Chondrocyte (in vitro differentiated cells): Measurements from ENCODE around the gene UBXN10. TPM values are rescaled to one million over a fixed set of nuclear protein-coding genes. Genes with fewer than 3 reads are reported as not detected.
"Not testable (repeated sequence)": the region's sequence is repeated elsewhere in the genome, so short reads cannot be mapped to it uniquely, and the experiment has no call there.

ENCODE experiments used
- DNase-seq: peaks from one replicate; pipeline ENCODE4 v3.0.0; 2021; ENCODE audit warnings: mixed read lengths, low spot score
- H3K27ac Mint-ChIP-seq: one replicate; pipeline ENCODE4 v1.8.0; 2021; ENCODE audit warnings: mild to moderate bottlenecking, moderate library complexity, mixed read lengths; ENCODE audit not compliant: unreplicated experiment
- H3K27me3 Mint-ChIP-seq: 2 replicates; pipeline ENCODE4 v1.8.0; 2021; ENCODE audit warnings: low read depth, mixed read lengths
- H3K36me3 Mint-ChIP-seq: 2 replicates; pipeline ENCODE4 v1.8.0; 2021; ENCODE audit warnings: low read depth, mixed read lengths
- H3K4me1 Mint-ChIP-seq: 2 replicates; pipeline ENCODE4 v1.8.0; 2021; ENCODE audit warnings: low read depth, mild to moderate bottlenecking, mixed read lengths
- H3K4me3 Mint-ChIP-seq: one replicate; pipeline ENCODE4 v1.8.0; 2021; ENCODE audit warnings: mild to moderate bottlenecking, moderate library complexity, mixed read lengths; ENCODE audit not compliant: unreplicated experiment
- H3K9me3 Mint-ChIP-seq: 2 replicates; pipeline ENCODE4 v1.8.0; 2021; ENCODE audit warnings: low read depth, mixed read lengths
- CTCF ChIP-seq: fragments of 200-600 bp; sonication (generic); IDR thresholded peaks from 2 replicates; pipeline ENCODE4 v1.5.0; 2021; ENCODE audit warnings: antibody characterized with exemption, mild to moderate bottlenecking, moderate library complexity
- total RNA-seq: library from RNA; stranded (reverse); gene quantifications from 3 replicates; pipeline ENCODE4 v1.2.1, GENCODE V29; 2021

The UBXN10 gene
- total RNA-seq, 1 donor from 2014 or later = not detected

DNA sequence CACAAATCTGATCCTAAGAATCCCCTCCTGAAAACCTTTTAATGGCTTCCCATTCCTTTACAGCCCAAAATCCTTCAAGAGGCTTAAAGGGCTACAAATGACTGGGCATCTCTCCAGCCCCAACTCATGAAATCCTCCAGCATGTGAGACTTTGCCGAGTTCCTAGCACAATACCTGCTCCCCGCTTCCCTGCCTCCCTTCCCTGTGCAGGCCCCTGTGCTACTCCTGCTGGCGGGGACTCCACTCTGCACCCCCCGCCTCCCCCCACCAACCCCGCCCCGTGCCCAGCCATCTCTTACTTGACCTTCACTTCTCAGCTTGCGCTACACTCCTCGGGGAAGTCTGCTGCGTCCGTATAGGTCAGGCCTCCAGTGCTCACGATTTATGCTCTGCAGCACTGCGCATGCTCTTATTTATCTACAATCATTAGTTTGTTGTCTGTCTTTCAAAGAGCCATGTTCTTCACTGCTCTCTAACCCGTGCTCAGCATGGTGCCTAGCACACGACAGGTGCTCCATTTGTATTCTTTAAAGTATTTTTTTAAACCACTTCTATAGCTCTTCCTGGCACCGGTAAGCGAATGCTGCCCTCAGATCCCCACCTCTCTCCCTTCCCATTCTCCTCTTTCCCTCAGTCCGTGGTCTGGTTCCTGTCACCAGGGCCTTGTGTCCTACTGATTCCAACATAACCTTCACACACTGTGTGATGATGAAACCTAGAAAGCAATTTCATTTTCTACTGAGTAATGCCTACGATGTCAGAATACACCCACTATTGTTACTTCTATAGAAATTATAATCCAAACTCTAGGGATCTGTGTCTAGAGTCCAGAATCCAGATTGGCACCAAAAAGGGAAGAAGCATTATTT lies 37.9 kb downstream of the UBXN10 start:
- H3K27ac Mint-ChIP-seq = no peak overlapping the region
- no peak overlapping the region for H3K4me3 Mint-ChIP-seq
- peaks cover 61% of the 10 kb centered on the region for H3K27me3 Mint-ChIP-seq
- H3K4me1 Mint-ChIP-seq = no peaks in the 10 kb centered on the region
- no peaks in the 10 kb centered on the region for H3K36me3 Mint-ChIP-seq
- TF ChIP-seq CTCF = no peak
- peaks cover 2% of the 10 kb centered on the region for H3K9me3 Mint-ChIP-seq
- no peak for DNase-seq

GRCh38 chr1:20224546-20224945 lies 38.6 kb downstream of the UBXN10 start:
- TF ChIP-seq CTCF = no peak
- no peak overlapping the region for H3K27ac Mint-ChIP-seq
- H3K4me3 Mint-ChIP-seq = no peak overlapping the region
- peaks cover 2% of the 10 kb centered on the region for H3K9me3 Mint-ChIP-seq
- H3K36me3 Mint-ChIP-seq = no peaks in the 10 kb centered on the region
- no peak for DNase-seq
- H3K4me1 Mint-ChIP-seq = no peaks in the 10 kb centered on the region
- peaks cover 64% of the 10 kb centered on the region for H3K27me3 Mint-ChIP-seq

DNA sequence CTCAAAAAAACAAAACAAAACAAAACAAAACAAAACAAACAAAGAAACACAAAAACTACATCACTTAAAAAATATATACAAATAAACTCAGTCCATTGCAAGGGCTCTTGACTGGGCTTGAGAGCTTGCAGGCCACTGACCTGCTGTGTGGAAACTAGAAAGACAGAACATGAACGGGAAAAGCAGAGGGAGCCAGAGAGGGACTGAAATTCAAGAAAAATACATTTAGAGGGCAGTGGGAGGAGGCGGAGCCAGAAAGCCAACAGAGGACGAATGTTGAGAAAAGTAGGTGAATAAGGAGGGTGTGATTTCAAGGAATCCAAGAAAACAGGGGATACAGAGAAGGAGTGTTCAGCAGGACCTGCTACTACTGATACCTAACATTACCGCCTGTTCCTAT lies 41.8 kb downstream of the UBXN10 start:
- TF ChIP-seq CTCF = no peak
- no peaks in the 10 kb centered on the region for H3K4me1 Mint-ChIP-seq
- no peaks in the 10 kb centered on the region for H3K36me3 Mint-ChIP-seq
- no peak for DNase-seq
- H3K4me3 Mint-ChIP-seq = no peak overlapping the region
- H3K27me3 Mint-ChIP-seq = peaks cover 63% of the 10 kb centered on the region
- no peak overlapping the region for H3K27ac Mint-ChIP-seq
- H3K9me3 Mint-ChIP-seq = peaks cover 2% of the 10 kb centered on the region

DNA sequence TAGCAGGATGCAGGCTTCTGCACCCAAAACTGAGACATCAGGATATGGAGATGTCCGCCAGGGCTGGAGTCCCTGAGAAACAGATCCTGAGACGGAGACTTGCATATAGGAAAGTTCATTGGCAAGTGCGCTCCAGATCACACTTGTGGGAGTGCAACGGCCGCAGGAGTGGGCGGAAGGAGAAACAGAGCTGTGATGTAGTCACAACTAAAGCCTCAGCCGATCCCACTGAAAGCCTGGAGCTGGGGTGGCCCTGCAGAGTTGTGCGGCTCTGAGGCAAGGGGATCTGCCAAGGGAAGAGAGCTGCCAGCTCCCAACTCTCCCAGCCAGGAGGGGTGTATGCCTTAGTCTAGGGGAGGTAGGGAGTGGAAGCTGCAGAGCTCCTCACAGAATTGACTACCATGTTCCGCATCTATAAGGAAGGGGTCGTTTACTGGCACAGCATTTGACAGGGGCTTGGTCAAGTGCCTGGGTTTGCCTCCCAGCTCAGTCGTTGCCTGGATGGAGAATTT lies 42.5 kb downstream of the UBXN10 start:
- DNase-seq = no peak
- Mint-ChIP-seq H3K36me3 (no peaks in the 10 kb centered on the region), H3K9me3 (peaks cover 2% of the 10 kb centered on the region), H3K4me3 (no peak overlapping the region), H3K27me3 (peaks cover 63% of the 10 kb centered on the region), H3K4me1 (no peaks in the 10 kb centered on the region), H3K27ac (no peak overlapping the region)
- TF ChIP-seq CTCF = no peak

- no peak for DNase-seq
- H3K4me1 Mint-ChIP-seq = no peaks in the 10 kb centered on the region
- peaks cover 2% of the 10 kb centered on the region for H3K9me3 Mint-ChIP-seq
- no peaks in the 10 kb centered on the region for H3K36me3 Mint-ChIP-seq
- no peak overlapping the region for H3K4me3 Mint-ChIP-seq
- H3K27me3 Mint-ChIP-seq = peaks cover 65% of the 10 kb centered on the region
- H3K27ac Mint-ChIP-seq = no peak overlapping the region
- TF ChIP-seq CTCF = no peak
These were observed 43.3 kb downstream of the UBXN10 start for GRCh38 chr1:20229171-20229570.

DNA sequence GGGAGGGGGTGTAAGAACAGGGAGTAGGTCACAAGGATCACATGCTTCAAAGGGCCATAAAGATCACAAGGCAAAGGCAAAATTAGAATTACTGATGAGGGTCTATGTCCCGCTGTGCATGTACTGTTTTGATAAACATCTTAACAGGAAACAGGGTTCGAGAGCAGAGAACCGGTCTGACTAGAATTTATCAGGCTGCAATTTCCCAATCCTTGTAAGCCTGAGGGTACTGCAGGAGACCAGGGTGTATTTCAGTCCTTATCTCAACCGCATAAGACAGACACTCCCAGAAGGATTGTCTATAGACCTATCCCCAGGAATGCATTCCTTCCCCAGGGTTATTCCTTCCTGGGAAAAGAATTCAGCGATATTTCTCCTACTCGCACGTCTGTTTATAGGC lies 46.7 kb downstream of the UBXN10 start:
- not testable (repeated sequence) for H3K9me3 Mint-ChIP-seq, H3K36me3 Mint-ChIP-seq, DNase-seq, H3K4me1 Mint-ChIP-seq, H3K4me3 Mint-ChIP-seq, H3K27ac Mint-ChIP-seq
- H3K27me3 Mint-ChIP-seq = peaks cover 66% of the 10 kb centered on the region
